DND-41 (cell line): ENCODE measurements around the gene DYRK1A.

Source experiments
- ATAC-seq: fragments of 200-7000 bp; cut with Tn5 transposase; 3 replicates; pipeline ENCODE4 v1.9.1; 2021; ENCODE audit warnings: low read depth; ENCODE audit not compliant: insufficient read depth
- DNase-seq: peaks from one replicate; pipeline ENCODE4 v3.0.0-alpha.2; 2020
- H2AFZ ChIP-seq: 2 replicates; pipeline ENCODE4 v1.6.0; 2012; ENCODE audit warnings: low read depth, low read length
- H3K27ac ChIP-seq: 2 replicates; pipeline ENCODE4 v1.5.1; 2012; ENCODE audit warnings: low read length, inconsistent platforms
- H3K27me3 ChIP-seq: fragments of 200-600 bp; sonication (generic); 2 replicates; pipeline ENCODE4 v1.6.0; 2012; ENCODE audit warnings: low read length, mild to moderate bottlenecking, inconsistent platforms; ENCODE audit not compliant: insufficient read depth, poor library complexity
- H3K36me3 ChIP-seq: 2 replicates; pipeline ENCODE4 v1.5.1; 2012; ENCODE audit warnings: low read length, inconsistent platforms; ENCODE audit not compliant: insufficient read depth
- H3K4me1 ChIP-seq: 2 replicates; pipeline ENCODE4 v1.5.1; 2012; ENCODE audit warnings: mild to moderate bottlenecking, low read length; ENCODE audit not compliant: insufficient read depth
- H3K4me2 ChIP-seq: 2 replicates; pipeline ENCODE4 v1.6.0; 2012; ENCODE audit warnings: mild to moderate bottlenecking, moderate library complexity, low read length, inconsistent platforms; ENCODE audit not compliant: insufficient read depth
- H3K4me3 ChIP-seq, 2 experiments: fragments of 200-600 bp in 1 of 2; shearing (Covaris generic) in 1 of 2; 2 replicates each; pipeline ENCODE4 v1.5.1; 2012 to 2016; ENCODE audit warnings: inconsistent platforms in 2 of 2, low read length in 2 of 2, mild to moderate bottlenecking in 2 of 2, low read depth in 1 of 2, moderate library complexity in 1 of 2
- H3K79me2 ChIP-seq: 2 replicates; pipeline ENCODE4 v1.6.0; 2012; ENCODE audit warnings: low read length, inconsistent platforms; ENCODE audit not compliant: insufficient read depth
- H3K9ac ChIP-seq: 2 replicates; pipeline ENCODE4 v1.6.0; 2012; ENCODE audit warnings: low read depth, mild to moderate bottlenecking, inconsistent platforms, low read length, moderate library complexity
- H3K9me3 ChIP-seq: 2 replicates; pipeline ENCODE4 v1.5.1; 2012; ENCODE audit warnings: low read length, moderate library complexity, mild to moderate bottlenecking, inconsistent platforms; ENCODE audit not compliant: insufficient read depth, severe bottlenecking
- H4K20me1 ChIP-seq: 2 replicates; pipeline ENCODE4 v1.6.0; 2012; ENCODE audit warnings: low read length; ENCODE audit not compliant: insufficient read depth
- CTCF ChIP-seq: IDR thresholded peaks from 2 replicates; pipeline ENCODE4 v1.5.1; 2012; ENCODE audit warnings: borderline replicate concordance, low read length, moderate library complexity, mild to moderate bottlenecking; ENCODE audit not compliant: poor library complexity, severe bottlenecking; ENCODE audit errors: extremely low read depth
- EZH2 ChIP-seq: IDR thresholded peaks from 3 replicates; pipeline ENCODE4 v1.6.1; 2012; ENCODE audit warnings: borderline replicate concordance, low read depth, mild to moderate bottlenecking, moderate library complexity, low read length, inconsistent platforms; ENCODE audit not compliant: severe bottlenecking

The DYRK1A gene

GRCh38 chr21:37422382-37422781, 55.8 kb downstream of the DYRK1A start:
- no peak overlapping the region for H3K27ac ChIP-seq
- ATAC-seq: no peak
- H3K79me2 ChIP-seq: peaks cover 98% of the 10 kb centered on the region

GRCh38 chr21:37423103-37423502, 56.5 kb downstream of the DYRK1A start:
- Histone ChIP-seq H3K4me2 (no peak overlapping the region), H3K9ac (no peak overlapping the region), H3K27ac (no peak overlapping the region), H3K79me2 (peaks cover 98% of the 10 kb centered on the region), H3K36me3 (peaks cover 56% of the 10 kb centered on the region), H3K4me1 (0 out of 2 replicates have a peak, but pooled peaks cover 6% of the 10 kb centered on the region), H3K27me3 (no peaks in the 10 kb centered on the region), H4K20me1 (peaks cover 71% of the 10 kb centered on the region), H3K4me3 (no peak overlapping the region), H2AFZ (no peak overlapping the region), H3K9me3 (no peaks in the 10 kb centered on the region)
- ATAC-seq: no peak
- DNase-seq: no peak
- TF ChIP-seq CTCF (no peak), EZH2 (no peak)

More at GRCh38 chr21:37422382-37422781, 55.8 kb downstream of the DYRK1A start:
- no peak overlapping the region for H3K4me2 ChIP-seq
- no peaks in the 10 kb centered on the region for H3K27me3 ChIP-seq
- TF ChIP-seq CTCF (no peak), EZH2 (no peak)
- H3K4me1 ChIP-seq: 0 out of 2 replicates have a peak, but pooled peaks cover 3% of the 10 kb centered on the region
- peaks cover 73% of the 10 kb centered on the region for H4K20me1 ChIP-seq
- peaks cover 51% of the 10 kb centered on the region for H3K36me3 ChIP-seq
- no peak for DNase-seq
- no peaks in the 10 kb centered on the region for H3K9me3 ChIP-seq
- H3K4me3 ChIP-seq: no peak overlapping the region
- no peak overlapping the region for H3K9ac ChIP-seq
- H2AFZ ChIP-seq: no peak overlapping the region

- Histone ChIP-seq H3K9ac (no peak overlapping the region), H3K9me3 (no peaks in the 10 kb centered on the region), H3K4me3 (no peak overlapping the region), H3K27ac (no peak overlapping the region), H2AFZ (no peak overlapping the region), H3K27me3 (no peaks in the 10 kb centered on the region), H3K4me1 (peaks cover 12% of the 10 kb centered on the region), H3K4me2 (no peak overlapping the region), H3K36me3 (peaks cover 67% of the 10 kb centered on the region), H4K20me1 (peaks cover 66% of the 10 kb centered on the region), H3K79me2 (peaks cover 98% of the 10 kb centered on the region)
- DNase-seq: no peak
- no peak for ATAC-seq
- TF ChIP-seq CTCF (no peak), EZH2 (no peak)
Observed at GRCh38 chr21:37424396-37424795, 57.8 kb downstream of the DYRK1A start.

GRCh38 chr21:37425001-37425400, 58.4 kb downstream of the DYRK1A start:
- Histone ChIP-seq H3K36me3 (peaks cover 70% of the 10 kb centered on the region), H2AFZ (no peak overlapping the region), H3K9me3 (no peaks in the 10 kb centered on the region), H3K9ac (no peak overlapping the region), H3K4me3 (no peak overlapping the region), H3K27ac (no peak overlapping the region), H3K27me3 (no peaks in the 10 kb centered on the region), H3K79me2 (peaks cover 98% of the 10 kb centered on the region), H3K4me1 (peaks cover 17% of the 10 kb centered on the region), H3K4me2 (no peak overlapping the region), H4K20me1 (peaks cover 66% of the 10 kb centered on the region)
- no peak for ATAC-seq
- no peak for DNase-seq
- no peak for TF ChIP-seq EZH2
- TF ChIP-seq CTCF: no peak
